Forelimb muscle (tissue), 1 donor: ENCODE measurements around the gene SPAG16. TPM values are rescaled to one million over a fixed set of nuclear protein-coding genes. Genes with fewer than 3 reads are reported as not detected.

Experiments
- polyA plus RNA-seq: library from polyadenylated mRNA; unstranded; fragments of 120-200 nt; gene quantifications from one replicate; pipeline ENCODE4 v1.2.1, GENCODE V29; 2013; ENCODE audit not compliant: insufficient read length

SPAG16 gene
- polyA plus RNA-seq, 1 donor: 15.8 TPM

Other genes starting within 250 kb of the SPAG16 start
- gene IKZF2, start 132.9 kb upstream of the SPAG16 start, polyA plus RNA-seq: 4.4 TPM